Measurements from ENCODE around the gene ANTXRL. TPM values are rescaled to one million over a fixed set of nuclear protein-coding genes. Genes with fewer than 3 reads are reported as not detected.
"Not testable (repeated sequence)": the region's sequence is repeated elsewhere in the genome, so short reads cannot be mapped to it uniquely, and the experiment has no call there.

The ANTXRL gene
- total and polyA plus RNA-seq, 7 donors, result 0.06 TPM; not detected in 6

DNA sequence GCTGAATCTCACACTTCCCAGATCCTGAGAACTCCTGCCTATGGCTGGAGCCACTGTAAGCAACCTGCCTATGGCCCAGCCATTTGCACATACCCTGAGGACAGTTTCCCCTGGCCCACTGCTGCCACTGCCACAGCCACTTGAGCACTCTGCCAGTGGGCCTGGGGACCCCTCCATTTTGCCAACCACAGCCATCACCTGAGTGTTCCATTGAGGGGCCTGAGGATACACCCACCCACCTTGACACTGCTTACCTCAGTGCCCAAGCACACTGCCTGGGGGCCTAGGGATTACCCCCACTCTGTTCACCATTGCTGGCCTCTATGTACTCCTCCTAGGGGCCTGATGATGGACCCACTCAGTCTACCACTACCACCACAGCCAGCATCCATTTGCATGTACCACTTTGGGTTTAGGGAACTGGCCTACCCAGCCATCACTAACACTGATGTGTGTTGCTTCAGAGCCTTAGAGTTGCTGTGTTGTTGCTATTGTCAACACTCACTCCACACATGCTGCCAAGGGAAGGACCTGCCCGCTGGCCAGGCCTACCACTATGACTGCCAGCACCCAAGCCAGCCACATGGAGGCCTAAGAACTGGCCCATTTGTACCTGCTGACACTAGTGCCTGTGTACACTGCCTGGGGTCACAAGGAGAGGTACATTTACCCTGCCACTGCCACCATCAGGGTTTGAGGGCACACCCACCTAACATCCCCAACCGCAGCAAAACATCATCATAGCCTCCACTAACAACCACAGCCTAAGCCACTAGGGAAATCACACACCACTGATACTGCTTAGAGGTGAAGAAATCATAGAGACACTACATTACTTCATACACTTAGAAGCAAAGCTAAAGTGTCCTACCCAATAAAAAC is 45.9 kb upstream of the ANTXRL start:
- WGBS, 3 donors, result 87 to 98% (median 93%) methylated on average over 2 of the region's 2 CpGs
- H3K4me3 ChIP-seq, result no peak overlapping the region
- intact Hi-C loops (cut with DNase I), result no loop called here
- H3K9me3 ChIP-seq, result peaks cover 11% of the 10 kb centered on the region
- peaks cover 0 to 1% (median 0%) of the 10 kb centered on the region in 3 donors for H3K27me3 ChIP-seq (ENCODE audit: insufficient read depth in 3 of 3, low read length in 2 of 3)
- TF ChIP-seq, protein P1, sequence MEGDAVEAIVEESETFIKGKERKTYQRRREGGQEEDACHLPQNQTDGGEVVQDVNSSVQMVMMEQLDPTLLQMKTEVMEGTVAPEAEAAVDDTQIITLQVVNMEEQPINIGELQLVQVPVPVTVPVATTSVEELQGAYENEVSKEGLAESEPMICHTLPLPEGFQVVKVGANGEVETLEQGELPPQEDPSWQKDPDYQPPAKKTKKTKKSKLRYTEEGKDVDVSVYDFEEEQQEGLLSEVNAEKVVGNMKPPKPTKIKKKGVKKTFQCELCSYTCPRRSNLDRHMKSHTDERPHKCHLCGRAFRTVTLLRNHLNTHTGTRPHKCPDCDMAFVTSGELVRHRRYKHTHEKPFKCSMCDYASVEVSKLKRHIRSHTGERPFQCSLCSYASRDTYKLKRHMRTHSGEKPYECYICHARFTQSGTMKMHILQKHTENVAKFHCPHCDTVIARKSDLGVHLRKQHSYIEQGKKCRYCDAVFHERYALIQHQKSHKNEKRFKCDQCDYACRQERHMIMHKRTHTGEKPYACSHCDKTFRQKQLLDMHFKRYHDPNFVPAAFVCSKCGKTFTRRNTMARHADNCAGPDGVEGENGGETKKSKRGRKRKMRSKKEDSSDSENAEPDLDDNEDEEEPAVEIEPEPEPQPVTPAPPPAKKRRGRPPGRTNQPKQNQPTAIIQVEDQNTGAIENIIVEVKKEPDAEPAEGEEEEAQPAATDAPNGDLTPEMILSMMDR (IDR thresholded peaks at IDR 0.05), result no peak
- DNase-seq (no peak), ATAC-seq (no peak)
- H3K36me3 ChIP-seq (ENCODE audit: insufficient read depth in 1 of 2, low read depth in 1 of 2), result no peaks in the 10 kb centered on the region
- H3K27ac ChIP-seq, result no peak overlapping the region
- H3K4me1 ChIP-seq, result no peaks in the 10 kb centered on the region

GRCh38 chr10:46245381-46245900 is 41.4 kb upstream of the ANTXRL start:
- Histone ChIP-seq H3K4me1 (no peaks in the 10 kb centered on the region), H3K27ac (no peak overlapping the region), H3K4me3 (no peak overlapping the region), H3K36me3 (ENCODE audit: insufficient read depth in 1 of 2, low read depth in 1 of 2) (no peaks in the 10 kb centered on the region), H3K27me3 (ENCODE audit: insufficient read depth in 3 of 3, low read length in 2 of 3) (no peaks in the 10 kb centered on the region), H3K9me3 (peaks cover 11% of the 10 kb centered on the region)
- TF ChIP-seq, protein P1 (IDR thresholded peaks at IDR 0.05), result no peak
- WGBS, 3 donors, result 80 to 83% (median 82%) methylated on average over 9 of the region's 9 CpGs
- ATAC-seq (no peak), DNase-seq (no peak)
- intact Hi-C loops (cut with DNase I), result no loop called here

DNA sequence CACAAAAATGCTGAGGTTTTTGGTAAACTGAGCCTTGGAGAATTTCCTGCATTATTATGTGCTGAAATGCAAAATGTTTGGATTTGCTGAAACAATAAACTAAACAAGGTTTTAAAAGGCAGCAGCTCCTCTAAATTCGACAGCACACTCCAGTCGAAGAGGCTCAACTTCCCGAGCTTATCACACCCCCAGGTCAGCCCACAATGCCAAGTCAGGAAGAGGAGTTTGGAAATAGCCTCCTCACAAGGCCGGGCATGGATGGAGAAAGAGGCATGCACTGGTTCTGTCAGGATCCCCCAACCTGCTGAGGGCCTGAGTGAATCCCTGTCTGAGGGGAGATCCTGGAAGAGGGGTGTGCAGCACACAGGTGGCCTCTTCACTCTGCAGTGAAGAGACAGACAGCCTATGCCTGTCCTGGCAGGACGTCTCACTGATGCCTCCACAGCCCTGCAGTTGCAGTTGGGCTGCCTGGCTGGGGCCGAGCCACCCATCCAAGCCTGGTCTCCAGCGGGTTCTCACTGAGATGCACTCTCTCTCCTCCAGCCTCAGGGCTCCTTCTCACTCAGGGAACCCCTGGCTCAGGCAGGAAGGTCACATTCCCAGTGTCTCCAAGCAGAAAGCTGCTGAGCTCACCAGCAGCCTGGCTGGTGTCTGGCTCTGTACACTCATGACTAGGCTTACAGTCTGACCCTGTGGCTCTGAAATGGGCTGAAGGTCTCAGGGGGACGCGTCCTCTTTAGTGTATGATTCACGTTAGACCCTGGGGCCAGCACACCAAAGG is 40.2 kb upstream of the ANTXRL start:
- intact Hi-C loops (cut with DNase I); H3K4me3 ChIP-seq; DNase-seq; H3K36me3 ChIP-seq (ENCODE audit: insufficient read depth in 1 of 2, low read depth in 1 of 2); ATAC-seq; H3K27me3 ChIP-seq (ENCODE audit: insufficient read depth in 3 of 3, low read length in 2 of 3); H3K27ac ChIP-seq; H3K4me1 ChIP-seq: not testable (repeated sequence)
- WGBS, 3 donors, result 89 to 91% (median 89%) methylated on average over 10 of the region's 10 CpGs
- H3K9me3 ChIP-seq, result peaks cover 11% of the 10 kb centered on the region

GRCh38 chr10:46247181-46247475 is 39.7 kb upstream of the ANTXRL start:
- H3K27me3 ChIP-seq (ENCODE audit: insufficient read depth in 3 of 3, low read length in 2 of 3), result no peaks in the 10 kb centered on the region
- intact Hi-C loops (cut with DNase I), result no loop called here
- DNase-seq (no peak), ATAC-seq (no peak)
- TF ChIP-seq, protein P1 (IDR thresholded peaks at IDR 0.05), result no peak
- no peaks in the 10 kb centered on the region for H3K36me3 ChIP-seq (ENCODE audit: insufficient read depth in 1 of 2, low read depth in 1 of 2)
- no peak overlapping the region for H3K27ac ChIP-seq
- WGBS, 3 donors, result 79 to 91% (median 82%) methylated on average over 3 of the region's 3 CpGs
- no peak overlapping the region for H3K4me3 ChIP-seq
- H3K9me3 ChIP-seq, result peaks cover 7% of the 10 kb centered on the region
- H3K4me1 ChIP-seq, result no peaks in the 10 kb centered on the region
